GM19025 (cell line): Measurements from ENCODE around the gene ADGRV1.
"Not testable (repeated sequence)": the region's sequence is repeated elsewhere in the genome, so short reads cannot be mapped to it uniquely, and the experiment has no call there.

Experiments used
- ATAC-seq: cut with Tn5 transposase; IDR thresholded peaks from one replicate; pipeline ENCODE4 v1.9.1; 2021; ENCODE audit warnings: mild to moderate bottlenecking, low read depth, moderate library complexity; ENCODE audit not compliant: unreplicated experiment

ADGRV1 gene

DNA sequence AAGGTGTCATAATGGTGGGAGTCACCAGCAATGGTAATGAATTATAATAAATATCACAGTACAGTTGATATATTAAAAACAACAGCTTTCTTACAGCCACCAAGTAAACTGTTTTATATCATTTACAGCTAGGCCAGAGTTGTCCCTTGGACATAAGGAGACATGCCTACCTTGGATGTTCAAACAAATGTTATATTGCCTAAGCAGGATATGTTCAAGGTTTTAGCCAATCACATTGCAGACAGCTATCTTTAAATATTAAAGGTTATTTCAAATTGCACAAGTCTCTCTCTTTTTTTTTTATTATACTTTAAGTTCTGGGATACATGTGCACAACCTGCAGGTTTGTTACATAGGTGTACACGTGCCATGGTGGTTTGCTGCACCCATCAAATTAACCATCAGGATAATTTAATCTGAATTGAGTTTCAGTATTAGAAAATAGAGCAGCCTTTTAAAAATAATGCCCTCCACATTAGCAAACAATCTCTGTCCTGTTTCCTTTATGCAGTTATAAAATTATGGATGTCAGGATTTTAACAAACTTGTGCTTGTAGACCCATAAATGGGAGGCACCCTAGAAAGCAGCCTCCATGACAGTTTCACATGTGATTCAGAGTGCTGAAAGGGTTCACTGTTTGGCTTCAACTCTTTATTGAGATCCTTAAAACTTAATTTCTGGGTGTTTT is 483.8 kb downstream of the ADGRV1 start:
- ATAC-seq = no peak

DNA sequence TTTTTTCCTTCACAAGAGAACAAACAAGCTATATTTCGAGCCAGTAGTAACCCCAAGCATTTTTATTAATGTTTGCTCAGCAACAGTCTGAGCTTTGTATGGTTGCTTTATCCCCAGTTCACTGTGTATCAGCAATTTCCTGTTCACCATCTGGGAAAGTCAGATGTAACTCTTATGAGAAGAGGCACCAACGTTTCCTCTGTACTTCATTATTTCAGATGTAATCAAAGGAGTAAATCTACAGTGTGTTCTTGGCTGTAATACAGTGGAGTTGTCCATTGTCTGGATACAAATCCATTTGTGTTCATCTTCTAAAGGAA is 484.3 kb downstream of the ADGRV1 start:
- no peak for ATAC-seq

GRCh38 chr5:91048073-91048472 is 489.5 kb downstream of the ADGRV1 start:
- no peak for ATAC-seq

- no peak for ATAC-seq
Measured at GRCh38 chr5:91049112-91049511, 490.5 kb downstream of the ADGRV1 start.

- no peak for ATAC-seq
Measured at GRCh38 chr5:91049800-91050199, 491.2 kb downstream of the ADGRV1 start.

DNA sequence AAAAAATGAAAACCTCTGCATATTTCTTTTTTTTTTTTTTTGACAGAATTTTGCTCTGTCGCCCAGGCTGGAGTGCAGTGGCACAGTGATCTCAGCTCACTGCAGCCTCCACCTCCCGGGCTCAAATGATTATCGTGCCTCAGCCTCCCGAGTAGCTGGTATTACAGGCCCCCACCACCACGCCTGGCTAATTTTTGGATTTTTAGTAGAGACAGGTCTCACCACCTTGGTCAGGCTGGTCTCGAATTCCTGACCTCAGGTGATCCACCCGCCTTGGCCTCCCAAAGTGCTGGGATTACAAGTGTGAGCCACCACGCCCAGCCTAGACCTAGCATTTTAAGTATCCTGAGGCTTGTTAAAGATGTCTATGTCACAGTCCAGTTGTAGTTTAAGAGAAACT is 493.8 kb downstream of the ADGRV1 start:
- not testable (repeated sequence) for ATAC-seq

GRCh38 chr5:91052977-91053740 is 494.6 kb downstream of the ADGRV1 start:
- ATAC-seq = no peak

DNA sequence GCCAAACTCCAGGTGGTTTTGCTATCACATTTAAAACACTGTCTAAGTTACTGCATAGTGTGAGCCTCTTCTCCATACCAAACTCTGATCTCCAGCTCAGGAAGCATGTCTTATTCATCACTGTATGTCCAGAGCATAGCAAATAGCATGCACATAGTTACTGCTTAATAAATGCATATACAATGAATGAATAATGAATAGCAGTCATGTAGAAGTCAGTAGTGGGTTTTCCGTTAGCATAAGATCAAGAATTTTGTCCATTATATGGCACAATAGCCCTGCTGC is 495.1 kb downstream of the ADGRV1 start:
- ATAC-seq = no peak

GRCh38 chr5:91058155-91058554 is 499.6 kb downstream of the ADGRV1 start:
- ATAC-seq = no peak

GRCh38 chr5:91058575-91058974 is 500.0 kb downstream of the ADGRV1 start:
- ATAC-seq = no peak

- ATAC-seq = peak; percentile 93
Measured at GRCh38 chr5:91059409-91059808, 500.8 kb downstream of the ADGRV1 start.

DNA sequence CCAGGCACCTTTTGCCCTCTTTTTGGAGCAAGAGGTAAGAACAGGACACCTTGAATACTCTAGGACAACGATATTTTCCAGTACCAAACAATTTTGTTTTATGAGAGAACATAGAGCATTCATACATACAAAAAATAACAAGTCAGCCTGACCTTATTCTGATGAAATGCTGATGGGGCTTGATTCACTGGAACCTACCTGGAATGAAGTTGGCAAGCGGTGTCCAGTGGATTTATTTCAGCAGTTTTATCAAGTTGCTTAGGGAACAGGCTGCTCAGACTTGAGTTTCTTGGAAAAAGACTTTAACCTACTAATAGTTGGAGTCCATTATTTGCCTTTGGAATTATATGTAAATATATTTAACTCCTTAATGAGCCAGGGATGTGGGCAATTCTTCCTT is 502.5 kb downstream of the ADGRV1 start:
- no peak for ATAC-seq

GRCh38 chr5:91061946-91062562 is 503.5 kb downstream of the ADGRV1 start:
- no peak for ATAC-seq

DNA sequence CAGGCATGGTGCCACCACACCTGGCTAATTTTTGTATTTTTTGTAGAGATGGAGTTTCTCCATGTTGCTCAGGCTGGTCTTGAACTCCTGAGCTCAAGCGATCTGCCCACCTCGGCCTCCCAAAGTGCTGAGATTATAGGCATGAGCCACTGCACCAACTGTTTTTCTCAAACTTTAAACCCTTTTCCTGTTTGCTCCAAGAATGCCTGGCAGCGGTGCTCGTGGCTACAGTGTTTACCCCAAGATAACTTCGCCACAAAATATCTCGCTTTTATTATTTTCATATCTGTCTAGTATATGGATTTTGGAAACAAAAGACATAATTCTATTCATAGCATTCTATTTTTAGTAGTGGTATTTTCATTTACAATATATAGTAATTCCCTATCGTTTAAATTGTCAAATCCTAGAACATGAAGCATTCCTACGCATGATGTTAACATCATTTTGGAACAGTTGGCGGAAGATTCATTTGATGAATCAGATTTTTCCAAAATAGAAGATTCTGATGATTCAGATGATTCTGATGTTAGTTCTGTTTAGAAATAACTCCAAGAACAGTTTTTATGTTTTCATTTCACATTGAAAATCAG is 504.6 kb downstream of the ADGRV1 start:
- ATAC-seq = not testable (repeated sequence)

GRCh38 chr5:91065496-91065895 is 506.9 kb downstream of the ADGRV1 start:
- ATAC-seq = no peak

DNA sequence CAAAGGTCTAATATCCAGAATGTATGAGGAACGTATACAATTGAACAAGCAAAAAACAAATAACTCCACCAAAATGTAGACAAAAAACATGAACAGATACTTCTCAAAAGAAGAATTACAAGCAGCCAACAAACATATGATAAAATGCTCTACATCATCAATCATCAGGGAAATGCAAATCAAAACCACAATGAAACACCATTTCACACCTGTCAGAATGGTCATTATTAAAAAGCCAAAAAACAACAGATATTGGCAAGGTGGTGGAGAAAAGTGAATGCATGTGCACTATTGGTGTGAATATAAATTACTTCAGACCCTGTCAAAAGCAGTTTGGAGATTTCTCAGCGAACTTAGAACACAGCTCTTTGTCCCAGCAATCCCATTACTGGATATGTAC is 510.8 kb downstream of the ADGRV1 start:
- no peak for ATAC-seq

- ATAC-seq = no peak
Measured at GRCh38 chr5:91070761-91071550, 512.4 kb downstream of the ADGRV1 start.

- no peak for ATAC-seq
Measured at GRCh38 chr5:91072881-91073280, 514.3 kb downstream of the ADGRV1 start.

DNA sequence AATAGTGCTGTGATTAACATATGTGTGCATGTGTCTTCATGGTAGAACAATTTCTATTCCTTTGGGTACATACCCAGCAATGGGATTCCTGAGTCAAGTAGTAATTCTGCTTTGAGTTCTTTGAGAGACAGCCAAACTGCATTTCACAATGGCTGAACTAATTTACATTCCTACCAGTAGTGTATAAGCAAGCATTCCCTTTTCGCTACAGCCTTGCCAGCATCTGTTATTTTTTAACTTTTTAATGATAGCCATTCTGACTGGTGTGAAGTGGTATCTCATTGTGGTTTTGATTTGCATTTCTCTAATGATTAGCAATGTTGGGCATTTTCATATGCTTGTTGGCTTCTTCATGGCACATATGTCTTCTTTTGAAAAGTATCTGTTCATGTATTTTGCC is 516.0 kb downstream of the ADGRV1 start:
- ATAC-seq = peak; percentile 95

DNA sequence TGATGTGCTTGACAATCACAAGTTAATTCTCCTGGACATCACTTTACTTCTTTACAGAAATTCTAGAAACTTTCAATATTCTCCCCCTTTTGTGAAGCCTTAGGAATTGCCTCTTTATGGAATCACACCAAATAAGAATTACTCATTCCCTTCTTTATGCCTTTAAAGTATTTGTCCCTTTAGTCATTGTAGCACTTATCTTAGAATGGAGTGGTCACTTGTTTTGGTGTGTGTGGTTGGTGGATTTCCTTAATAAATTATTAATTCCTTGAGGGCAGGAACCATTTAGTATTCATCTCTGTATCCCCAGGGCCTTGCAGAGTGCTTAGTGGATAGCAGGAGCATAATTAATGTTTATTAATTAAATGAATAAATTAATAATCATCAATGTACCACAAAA is 517.5 kb downstream of the ADGRV1 start:
- ATAC-seq = no peak

DNA sequence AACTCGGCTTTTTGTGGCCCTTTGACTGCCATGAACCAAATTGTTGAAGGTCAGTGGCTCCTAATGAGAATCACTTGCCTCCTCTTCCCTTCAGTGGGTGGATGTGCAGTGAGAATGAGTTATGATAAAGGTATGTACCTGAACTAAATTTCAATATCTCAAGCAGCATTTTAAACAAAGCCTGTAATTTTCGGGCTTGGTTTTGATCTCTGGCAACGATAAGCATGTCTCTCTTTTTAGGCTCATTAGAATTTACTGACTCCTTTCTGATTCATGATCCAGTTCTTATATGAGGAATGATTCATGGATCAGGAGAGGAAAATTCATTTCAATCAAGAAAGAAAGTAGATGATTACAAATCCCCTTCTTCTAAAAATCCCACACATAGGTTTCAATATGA is 519.0 kb downstream of the ADGRV1 start:
- no peak for ATAC-seq
